Spinal cord (tissue), 10 donors: Measurements from ENCODE around the gene RBM43. TPM values are rescaled to one million over a fixed set of nuclear protein-coding genes. Genes with fewer than 3 reads are reported as not detected.

Source experiments
- DNase-seq, 6 donors: peaks; one replicate each; pipeline versions ENCODE4 v3.0.0 to v3.0.0-alpha.2; 2013 to 2015; ENCODE audit warnings: low spot score in 6 of 6, low read depth in 4 of 6
- H3K27ac ChIP-seq: one replicate; pipeline ENCODE4 v1.5.1; 2013; ENCODE audit warnings: low read depth, low read length, control low read depth
- H3K27me3 ChIP-seq: one replicate; pipeline ENCODE4 v1.6.1; 2013; ENCODE audit warnings: low read length; ENCODE audit not compliant: control insufficient read depth, insufficient read depth
- H3K36me3 ChIP-seq: one replicate; pipeline ENCODE4 v1.6.1; 2013; ENCODE audit warnings: low read length; ENCODE audit not compliant: control insufficient read depth, insufficient read depth
- H3K4me1 ChIP-seq: one replicate; pipeline ENCODE4 v1.6.1; 2013; ENCODE audit warnings: low read length; ENCODE audit not compliant: control insufficient read depth, insufficient read depth
- H3K4me3 ChIP-seq: one replicate; pipeline ENCODE4 v1.5.1; 2013; ENCODE audit warnings: low read depth, low read length, control low read depth
- H3K9me3 ChIP-seq: one replicate; pipeline ENCODE4 v1.6.1; 2013; ENCODE audit warnings: low read length; ENCODE audit not compliant: control insufficient read depth, insufficient read depth
- WGBS: methylation state at CpG from one replicate; pipeline ENCODE4 v1.1.5; 2013; ENCODE audit warnings: missing lambda C conversion rate; ENCODE audit not compliant: insufficient coverage; 5-methylcytosine and 5-hydroxymethylcytosine counted together
- polyA plus RNA-seq, 2 donors: library from polyadenylated mRNA; unstranded; fragments of 120-200 nt; gene quantifications; one replicate each; pipeline ENCODE4 v1.2.1, GENCODE V29; 2013; ENCODE audit not compliant: insufficient read length in 2 of 2
- total RNA-seq, 2 donors: library from RNA; depleted of rRNA in 1 of 2; stranded (reverse); fragments of 120-200 nt in 1 of 2; fragments of >200 nt in 1 of 2; gene quantifications; one replicate each; pipeline versions ENCODE4 v1.2.3 to v1.2.4, GENCODE V29; 2013 to 2014
- donor health status: healthy.

Gene RBM43
- total and polyA plus RNA-seq, 4 donors: 6.0 to 11.5 (median 8.7) TPM

DNA sequence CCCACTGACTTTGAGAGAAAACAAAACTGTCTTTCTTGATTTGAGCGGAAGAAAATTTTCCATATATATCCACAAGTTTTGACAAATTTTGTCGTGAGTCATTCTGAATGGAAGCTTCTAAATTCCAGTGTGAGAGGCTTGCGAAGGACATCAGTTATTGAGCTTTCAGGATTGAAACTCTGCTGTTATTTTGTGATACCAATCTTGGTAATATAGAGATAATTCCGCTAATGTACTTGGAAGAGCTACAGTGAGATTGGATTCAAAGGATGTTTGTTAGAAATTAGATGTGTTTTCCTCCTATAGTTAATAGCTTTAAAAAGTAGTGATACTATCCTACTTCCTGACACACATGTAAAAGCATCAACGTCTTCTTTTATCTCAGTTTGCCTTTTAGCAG, 61.4 kb downstream of the RBM43 start:
- H3K27me3 ChIP-seq: no peaks in the 10 kb centered on the region
- no peaks in the 10 kb centered on the region for H3K4me1 ChIP-seq
- 80% methylated on average over 1 of the region's 5 CpGs for WGBS

DNA sequence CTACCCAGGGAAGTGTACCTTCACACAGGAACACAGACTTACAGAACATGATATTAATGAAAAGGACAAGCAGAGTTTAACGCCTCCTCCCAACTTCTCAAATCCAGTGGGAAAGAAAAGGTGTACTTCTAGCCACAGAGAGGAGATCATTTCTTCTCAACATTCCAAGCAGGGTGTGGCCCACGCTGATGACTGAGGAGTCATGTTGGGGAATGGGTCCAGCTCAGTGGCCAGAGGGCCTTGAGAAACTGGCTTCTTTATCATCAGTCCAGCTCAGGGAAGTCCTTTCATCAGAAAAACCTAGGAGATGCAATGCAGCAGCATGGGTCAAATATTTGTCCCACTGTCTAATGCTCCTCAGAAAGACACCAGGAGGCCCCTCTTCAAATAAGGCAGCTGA, 63.0 kb downstream of the RBM43 start:
- no peak overlapping the region for H3K27ac ChIP-seq
- WGBS: 100% methylated on average over 1 of the region's 2 CpGs

More for the DNA sequence above, 61.4 kb downstream of the RBM43 start:
- no peak for DNase-seq
- Histone ChIP-seq H3K9me3 (no peaks in the 10 kb centered on the region), H3K36me3 (no peaks in the 10 kb centered on the region), H3K4me3 (no peak overlapping the region), H3K27ac (no peak overlapping the region)

More for the DNA sequence above, 63.0 kb downstream of the RBM43 start:
- Histone ChIP-seq H3K9me3 (no peaks in the 10 kb centered on the region), H3K27me3 (no peaks in the 10 kb centered on the region), H3K4me1 (no peaks in the 10 kb centered on the region), H3K4me3 (no peak overlapping the region), H3K36me3 (no peaks in the 10 kb centered on the region)
- DNase-seq: no peak

Other genes starting within 250 kb of the RBM43 start
- gene NMI, start 27.8 kb upstream of the RBM43 start, total RNA-seq: 10 to 100 TPM in 1 of 2 donors, 1 to 10 TPM in 1; 9.5 to 10.3 TPM
- gene NMI, start 27.8 kb upstream of the RBM43 start, polyA plus RNA-seq: 1 to 10 TPM; 5.3 to 5.4 TPM
- 10 to 100 TPM in 1 of 2 donors, 1 to 10 TPM in 1; 2.9 to 15.9 TPM for gene TNFAIP6, start 95.7 kb upstream of the RBM43 start, total RNA-seq
- gene TNFAIP6, start 95.7 kb upstream of the RBM43 start, polyA plus RNA-seq: 1 to 10 TPM in 1 of 2 donors, under 1 TPM in 1; 0.60 to 1.5 TPM
- 10 to 100 TPM; 48.1 to 66.1 TPM for gene RIF1, start 148.0 kb upstream of the RBM43 start, total RNA-seq
- gene RIF1, start 148.0 kb upstream of the RBM43 start, polyA plus RNA-seq: 10 to 100 TPM; 15.5 to 23.4 TPM